ENCODE results near the gene MEGF9.
A peak's percentile ranks its signal among the peaks of the same experiment; 100 is the strongest.

- TF ChIP-seq CTCF (IDR thresholded peaks at IDR 0.05; ENCODE audit: extremely low read depth in 1 of 2, insufficient read depth in 1 of 2, low read depth in 1 of 2, low read length in 2 of 2) (no peak), POLR2A (IDR thresholded peaks at IDR 0.05; ENCODE audit: low read depth, low read length) (peak; percentile 38), EZH2 (IDR thresholded peaks at IDR 0.05; ENCODE audit: borderline replicate concordance, low read depth, low read length, severe bottlenecking) (no peak), MAX (IDR thresholded peaks at IDR 0.05; ENCODE audit: insufficient read depth, insufficient read length) (no peak), JUN (IDR thresholded peaks at IDR 0.05; ENCODE audit: borderline replicate concordance, insufficient read depth, insufficient read length, low read depth) (peak; percentile 64), POLR2AphosphoS5 (IDR thresholded peaks at IDR 0.05; ENCODE audit: insufficient read depth, low read depth, low read length) (peak; percentile 96), FOS (IDR thresholded peaks at IDR 0.05; ENCODE audit: borderline replicate concordance, insufficient read depth, low read length) (peak; percentile 59), MYC (IDR thresholded peaks at IDR 0.05; ENCODE audit: low read depth, low read length) (no peak), GATA2 (IDR thresholded peaks at IDR 0.05; ENCODE audit: insufficient read depth, insufficient read length, low read depth, low read length) (peak; percentile 87)
These were observed 16.6 kb upstream of the MEGF9 start for GRCh38 chr9:120730654-120731514.
